Mesenchymal stem cell (in vitro differentiated cells and primary cell): ENCODE data around the gene CRKL.
"Not testable (repeated sequence)": the region's sequence is repeated elsewhere in the genome, so short reads cannot be mapped to it uniquely, and the experiment has no call there.

Source experiments
- DNase-seq: peaks from one replicate; pipeline ENCODE4 v3.0.0-alpha.2; 2013
- H2AFZ ChIP-seq: one replicate; pipeline ENCODE4 v1.6.1; 2013; ENCODE audit warnings: low read depth, mild to moderate bottlenecking, control low read depth, inconsistent platforms, low read length, moderate library complexity
- H2AK5ac ChIP-seq: 2 replicates; pipeline ENCODE4 v1.6.1; 2013; ENCODE audit warnings: low read length, moderate library complexity, mild to moderate bottlenecking, inconsistent platforms; ENCODE audit not compliant: severe bottlenecking
- H2BK120ac ChIP-seq: one replicate; pipeline ENCODE4 v1.6.1; 2013; ENCODE audit warnings: low read depth, mild to moderate bottlenecking, inconsistent platforms, low read length, moderate library complexity
- H2BK12ac ChIP-seq, 2 experiments: one replicate each; pipeline ENCODE4 v1.6.1; 2013; ENCODE audit warnings: inconsistent platforms in 2 of 2, low read length in 2 of 2, mild to moderate bottlenecking in 2 of 2, moderate library complexity in 2 of 2, control low read depth in 1 of 2
- H2BK15ac ChIP-seq: one replicate; pipeline ENCODE4 v1.6.1; 2013; ENCODE audit warnings: mild to moderate bottlenecking, low read depth, inconsistent platforms; ENCODE audit not compliant: poor library complexity, severe bottlenecking
- H2BK5ac ChIP-seq: 2 replicates; pipeline ENCODE4 v1.6.1; 2013; ENCODE audit warnings: low read depth, mild to moderate bottlenecking, low read length, control low read depth, inconsistent platforms; ENCODE audit not compliant: poor library complexity, severe bottlenecking
- H3K14ac ChIP-seq, 2 experiments: one replicate each; pipeline ENCODE4 v1.6.1; 2013; ENCODE audit warnings: inconsistent platforms in 2 of 2, low read length in 2 of 2, control low read depth in 1 of 2, mild to moderate bottlenecking in 1 of 2, moderate library complexity in 1 of 2
- H3K18ac ChIP-seq, 2 experiments: one replicate each; pipeline ENCODE4 v1.6.1; 2013; ENCODE audit warnings: inconsistent platforms in 2 of 2, low read length in 2 of 2, control low read depth in 1 of 2, low read depth in 1 of 2, mild to moderate bottlenecking in 1 of 2
- H3K23ac ChIP-seq, 2 experiments: one replicate each; pipeline ENCODE4 v1.6.1; 2013; ENCODE audit warnings: inconsistent platforms in 2 of 2, low read length in 2 of 2, mild to moderate bottlenecking in 2 of 2, moderate library complexity in 2 of 2, control low read depth in 1 of 2
- H3K27ac ChIP-seq: 2 replicates; pipeline ENCODE4 v1.5.1; 2013; ENCODE audit warnings: mild to moderate bottlenecking, moderate library complexity, low read length, control low read depth, inconsistent platforms; ENCODE audit not compliant: poor library complexity, severe bottlenecking
- H3K27me3 ChIP-seq, 2 experiments: 2 replicates each; pipeline versions ENCODE4 v1.6.1 to v1.7.0; 2013; ENCODE audit warnings: low read length in 2 of 2, mild to moderate bottlenecking in 2 of 2, moderate library complexity in 2 of 2, control low read depth in 1 of 2, inconsistent platforms in 1 of 2; ENCODE audit not compliant: control insufficient read depth in 1 of 2, insufficient read depth in 1 of 2
- H3K36me3 ChIP-seq, 2 experiments: 2 replicates each; pipeline versions ENCODE4 v1.6.1 to v1.7.0; 2013; ENCODE audit warnings: low read length in 2 of 2, control low read depth in 1 of 2, inconsistent platforms in 1 of 2, low read depth in 1 of 2, mild to moderate bottlenecking in 1 of 2; ENCODE audit not compliant: insufficient read depth in 2 of 2, control insufficient read depth in 1 of 2
- H3K4ac ChIP-seq, 2 experiments: one replicate each; pipeline ENCODE4 v1.6.1; 2013; ENCODE audit warnings: inconsistent platforms in 2 of 2, low read length in 2 of 2, mild to moderate bottlenecking in 2 of 2, moderate library complexity in 2 of 2, control low read depth in 1 of 2, low read depth in 1 of 2
- H3K4me1 ChIP-seq: 2 replicates; pipeline ENCODE4 v1.6.1; 2013; ENCODE audit warnings: low read depth, low read length, control low read depth; ENCODE audit not compliant: control insufficient read depth, insufficient read depth
- H3K4me2 ChIP-seq: 2 replicates; pipeline ENCODE4 v1.6.1; 2013; ENCODE audit warnings: low read length, mild to moderate bottlenecking, inconsistent platforms; ENCODE audit not compliant: poor library complexity, severe bottlenecking
- H3K4me3 ChIP-seq, 2 experiments: 2 replicates each; pipeline versions ENCODE4 v1.5.1 to v1.7.0; 2013; ENCODE audit warnings: low read length in 2 of 2, mild to moderate bottlenecking in 2 of 2, control low read depth in 1 of 2, low read depth in 1 of 2; ENCODE audit not compliant: insufficient read depth in 1 of 2
- H3K79me1 ChIP-seq: replicated peaks from 2 replicates; pipeline ENCODE4 v1.6.1; 2013; ENCODE audit warnings: mild to moderate bottlenecking, control low read depth, low read length, inconsistent platforms; ENCODE audit not compliant: poor library complexity, severe bottlenecking
- H3K9ac ChIP-seq: 2 replicates; pipeline ENCODE4 v1.7.0; 2013; ENCODE audit warnings: mild to moderate bottlenecking, low read length, moderate library complexity
- H3K9me3 ChIP-seq: 2 replicates; pipeline ENCODE4 v1.7.0; 2013; ENCODE audit warnings: mild to moderate bottlenecking, low read length; ENCODE audit not compliant: control insufficient read depth
- H4K8ac ChIP-seq: one replicate; pipeline ENCODE4 v1.6.1; 2013; ENCODE audit warnings: inconsistent platforms, mild to moderate bottlenecking, low read length, moderate library complexity
- H4K91ac ChIP-seq: one replicate; pipeline ENCODE4 v1.6.1; 2013; ENCODE audit warnings: mild to moderate bottlenecking, low read length, inconsistent platforms
- WGBS: methylation state at CpG from one replicate; pipeline ENCODE4 v1.1.7; 2013; ENCODE audit warnings: mixed read lengths; 5-methylcytosine and 5-hydroxymethylcytosine counted together

CRKL gene

DNA sequence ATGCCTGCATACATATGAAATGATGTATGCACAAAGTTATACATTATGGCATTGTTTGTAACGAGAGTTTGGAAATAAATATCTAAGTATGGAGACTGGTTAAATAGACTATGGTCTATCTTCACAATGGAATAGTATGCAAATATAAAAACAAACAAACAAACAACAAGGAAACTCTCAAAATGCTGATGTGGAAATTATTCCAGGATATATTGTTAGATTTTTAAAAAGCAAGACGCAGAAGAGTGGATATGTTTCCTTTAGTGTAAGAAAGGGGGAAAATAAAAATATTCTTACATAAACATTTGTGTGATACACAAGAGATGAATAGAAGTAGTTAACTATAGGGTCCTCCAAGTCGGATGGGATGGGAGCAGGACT lies 10.8 kb upstream of the CRKL start:
- no peaks in the 10 kb centered on the region for H3K4me1 ChIP-seq
- no peak overlapping the region for H3K4ac ChIP-seq
- H2BK12ac ChIP-seq: no peak overlapping the region
- no peak overlapping the region for H3K4me2 ChIP-seq
- no peaks in the 10 kb centered on the region for H3K79me1 ChIP-seq
- H3K18ac ChIP-seq: no peak overlapping the region
- no peak overlapping the region for H2BK15ac ChIP-seq
- no peak overlapping the region for H3K14ac ChIP-seq
- no peak overlapping the region for H2BK120ac ChIP-seq
- H3K27ac ChIP-seq: no peak overlapping the region
- DNase-seq: no peak
- no peak overlapping the region for H2BK5ac ChIP-seq
- H3K27me3 ChIP-seq: peaks cover 0 to 3% of the 10 kb centered on the region in 2 experiments
- WGBS: 100% methylated on average over 1 of the region's 3 CpGs
- no peak overlapping the region for H3K23ac ChIP-seq
- H3K9ac ChIP-seq: no peak overlapping the region
- no peak overlapping the region for H2AK5ac ChIP-seq
- H4K8ac ChIP-seq: no peak overlapping the region
- no peaks in the 10 kb centered on the region for H3K9me3 ChIP-seq
- H3K4me3 ChIP-seq: no peak overlapping the region
- H4K91ac ChIP-seq: no peak overlapping the region
- no peaks in the 10 kb centered on the region for H3K36me3 ChIP-seq
- H2AFZ ChIP-seq: no peak overlapping the region

DNA sequence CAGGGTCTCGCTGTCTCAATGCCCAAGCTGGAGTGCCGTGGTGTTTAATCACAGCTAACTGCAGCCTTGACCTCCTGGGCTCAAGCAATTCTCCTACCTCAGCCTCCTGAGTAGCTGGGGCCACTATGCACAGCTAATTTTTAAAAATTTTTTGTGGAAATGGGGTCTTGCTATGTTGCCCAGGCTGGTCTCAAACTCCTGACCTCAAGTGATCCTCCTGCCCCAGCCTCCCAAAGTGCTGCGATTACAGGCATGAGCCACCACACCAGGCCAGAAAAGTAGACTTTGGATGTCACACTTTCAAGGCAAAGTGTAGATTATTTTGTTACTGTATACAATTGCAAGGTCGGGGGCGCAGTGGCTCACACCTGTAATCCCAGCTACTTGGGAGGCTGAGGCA lies 8.5 kb upstream of the CRKL start:
- not testable (repeated sequence) for H3K27ac ChIP-seq, H3K4ac ChIP-seq, H2BK12ac ChIP-seq, H2BK120ac ChIP-seq, H3K14ac ChIP-seq, H3K9me3 ChIP-seq, DNase-seq, H2BK15ac ChIP-seq, H2AK5ac ChIP-seq, H3K79me1 ChIP-seq, H3K9ac ChIP-seq, H3K36me3 ChIP-seq, H3K27me3 ChIP-seq, H2BK5ac ChIP-seq, H3K4me3 ChIP-seq, H3K23ac ChIP-seq, H4K91ac ChIP-seq, H3K4me2 ChIP-seq, H2AFZ ChIP-seq, H3K18ac ChIP-seq, H4K8ac ChIP-seq, H3K4me1 ChIP-seq
- WGBS: 86% methylated on average over 5 of the region's 5 CpGs

GRCh38 chr22:20909543-20910303 lies 7.5 kb upstream of the CRKL start:
- Histone ChIP-seq H3K9me3 (no peaks in the 10 kb centered on the region), H3K9ac (no peak overlapping the region), H3K23ac (no peak overlapping the region), H3K79me1 (no peaks in the 10 kb centered on the region), H3K4me3 (no peak overlapping the region), H3K4me2 (no peak overlapping the region), H2BK120ac (no peak overlapping the region), H3K4me1 (no peaks in the 10 kb centered on the region), H3K18ac (no peak overlapping the region), H2AK5ac (no peak overlapping the region), H2BK15ac (no peak overlapping the region), H4K8ac (no peak overlapping the region), H2BK5ac (no peak overlapping the region), H3K27me3 (peaks cover 0 to 3% of the 10 kb centered on the region in 2 experiments), H4K91ac (no peak overlapping the region), H3K4ac (no peak overlapping the region), H2AFZ (no peak overlapping the region), H3K27ac (no peak overlapping the region), H2BK12ac (no peak overlapping the region), H3K36me3 (no peaks in the 10 kb centered on the region), H3K14ac (no peak overlapping the region)
- no peak for DNase-seq
- 87% methylated on average over 4 of the region's 6 CpGs for WGBS

DNA sequence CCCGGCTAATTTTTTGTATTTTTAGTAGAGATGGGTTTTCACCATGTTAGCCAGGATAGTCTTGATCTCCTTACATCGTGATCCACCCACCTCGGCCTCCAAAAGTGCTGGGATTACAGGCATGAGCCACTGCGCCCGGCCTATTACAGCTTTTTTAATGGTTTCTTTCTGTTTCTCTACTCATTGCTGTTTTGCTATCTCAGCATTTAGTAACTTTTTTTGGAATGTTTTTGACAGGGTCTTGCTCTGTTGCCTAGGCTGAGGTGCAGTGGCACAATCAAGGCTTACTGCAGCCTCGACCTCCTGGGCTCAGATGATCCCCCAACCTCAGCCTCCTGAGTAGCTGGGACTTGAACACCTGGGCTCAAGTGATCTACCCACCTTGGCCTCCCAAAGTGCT lies 4.7 kb upstream of the CRKL start:
- no peak overlapping the region for H3K9ac ChIP-seq
- no peaks in the 10 kb centered on the region for H3K9me3 ChIP-seq
- H4K8ac ChIP-seq: no peak overlapping the region
- no peak overlapping the region for H3K4ac ChIP-seq
- H3K18ac ChIP-seq: peak overlapping the region in 1 of 2 experiments; percentile 21
- peak overlapping the region in 1 of 2 experiments; percentile 31 for H2BK12ac ChIP-seq
- no peak overlapping the region for H4K91ac ChIP-seq
- no peaks in the 10 kb centered on the region for H3K27me3 ChIP-seq
- no peak overlapping the region for H3K14ac ChIP-seq
- H2AK5ac ChIP-seq: no peak overlapping the region
- H3K79me1 ChIP-seq: peaks cover 3% of the 10 kb centered on the region
- no peak overlapping the region for H3K4me3 ChIP-seq
- H2BK5ac ChIP-seq: no peak overlapping the region
- no peak overlapping the region for H3K4me2 ChIP-seq
- H3K27ac ChIP-seq: no peak overlapping the region
- whole genome bisulfite sequencing: 86% methylated on average over 5 of the region's 6 CpGs
- H3K4me1 ChIP-seq: no peaks in the 10 kb centered on the region
- H2AFZ ChIP-seq: no peak overlapping the region
- H3K23ac ChIP-seq: no peak overlapping the region
- no peak overlapping the region for H2BK15ac ChIP-seq
- no peak overlapping the region for H2BK120ac ChIP-seq
- no peak for DNase-seq
- H3K36me3 ChIP-seq: no peaks in the 10 kb centered on the region
